ENCODE results near the gene TRPC4AP.

The TRPC4AP gene

GRCh38 chr20:35004749-35005462 lies 87.7 kb downstream of the TRPC4AP start:
- no peak for DNase-seq (ENCODE audit: low read depth)
- no peak for TF ChIP-seq CTCF (conservative IDR thresholded peaks at IDR 0.05; ENCODE audit: low read length)
- H3K4me3 ChIP-seq (ENCODE audit: low read length) = no peak overlapping the region

GRCh38 chr20:35004051-35004725 lies 88.4 kb downstream of the TRPC4AP start:
- no peak for TF ChIP-seq CTCF (conservative IDR thresholded peaks at IDR 0.05; ENCODE audit: low read length)
- H3K4me3 ChIP-seq (ENCODE audit: low read length) = no peak overlapping the region
- no peak for DNase-seq (ENCODE audit: low read depth)

GRCh38 chr20:35003211-35004031 lies 89.2 kb downstream of the TRPC4AP start:
- DNase-seq (ENCODE audit: low read depth) = no peak
- H3K4me3 ChIP-seq (ENCODE audit: low read length) = no peak overlapping the region
- no peak for TF ChIP-seq CTCF (conservative IDR thresholded peaks at IDR 0.05; ENCODE audit: low read length)

DNA sequence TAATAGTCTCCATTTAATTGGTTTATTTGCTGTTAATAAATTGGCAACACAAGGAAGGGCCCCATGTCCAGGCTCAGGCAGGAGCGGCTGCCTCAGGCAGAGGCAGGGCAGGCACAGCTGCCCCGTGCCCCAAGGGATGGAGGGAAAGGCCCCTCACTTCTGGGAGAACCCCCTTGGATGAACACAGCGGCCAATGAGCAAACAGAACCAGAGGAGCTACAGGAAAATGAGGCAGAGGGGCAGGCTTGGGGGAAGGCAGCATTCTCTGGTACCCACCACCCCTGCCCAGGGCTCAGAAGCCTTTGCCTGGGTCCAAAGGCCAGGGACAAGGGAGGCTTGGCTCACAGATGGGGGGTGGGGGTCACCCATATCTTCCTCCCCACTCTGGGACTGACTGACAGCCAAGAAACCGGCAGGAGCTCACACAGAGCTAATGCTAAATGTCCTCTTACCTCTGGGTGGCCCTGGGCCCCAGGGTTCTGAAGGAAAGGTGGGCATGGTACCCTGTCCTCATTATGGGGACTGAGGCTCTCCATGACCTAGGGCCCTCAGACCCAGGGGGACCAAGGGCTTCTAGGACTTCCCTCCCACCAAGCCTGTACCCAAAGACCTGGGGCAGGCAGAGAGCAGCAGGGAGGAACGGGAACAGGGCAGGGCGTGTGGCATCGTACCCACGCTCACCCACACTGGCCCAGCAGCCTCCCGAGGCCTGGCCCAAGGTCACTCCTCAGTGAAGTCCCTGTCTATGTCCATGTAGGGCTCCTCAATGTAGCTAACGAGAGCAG lies 90.0 kb downstream of the TRPC4AP start:
- DNase-seq (ENCODE audit: low read depth) = no peak
- no peak overlapping the region for H3K4me3 ChIP-seq (ENCODE audit: low read length)
- TF ChIP-seq CTCF (conservative IDR thresholded peaks at IDR 0.05; ENCODE audit: low read length) = no peak

- peak; percentile 10; the same call in 1 of the 2 replicates for TF ChIP-seq CTCF (conservative IDR thresholded peaks at IDR 0.05; ENCODE audit: low read length)
- no peak for DNase-seq (ENCODE audit: low read depth)
- no peak overlapping the region for H3K4me3 ChIP-seq (ENCODE audit: low read length)
Measured at GRCh38 chr20:35001596-35002362, 90.8 kb downstream of the TRPC4AP start.

- no peak for TF ChIP-seq CTCF (conservative IDR thresholded peaks at IDR 0.05; ENCODE audit: low read length)
- DNase-seq (ENCODE audit: low read depth) = no peak
- H3K4me3 ChIP-seq (ENCODE audit: low read length) = no peak overlapping the region
Measured at GRCh38 chr20:35000922-35001595, 91.5 kb downstream of the TRPC4AP start.

Measured in AG10803 (cell line).